EH (cell line): ENCODE measurements around the gene VCX3A.
"Not testable (repeated sequence)": the region's sequence is repeated elsewhere in the genome, so short reads cannot be mapped to it uniquely, and the experiment has no call there.

ENCODE experiments used
- DNase-seq: peaks from one replicate; pipeline ENCODE4 v3.0.0-alpha.2; 2015; ENCODE audit warnings: low read depth

VCX3A gene

GRCh38 chrX:6535018-6535417 is at the start of gene VCX3A:
Gene VCX3A (minus strand): TSS chrX:6535118. CDS start chrX:6534497, 621 bp downstream.
- not testable (repeated sequence) for DNase-seq

GRCh38 chrX:6574762-6575161 is 39.8 kb upstream of the VCX3A start:
- DNase-seq: no peak

GRCh38 chrX:6568031-6568430 is 33.1 kb upstream of the VCX3A start:
- no peak for DNase-seq

DNA sequence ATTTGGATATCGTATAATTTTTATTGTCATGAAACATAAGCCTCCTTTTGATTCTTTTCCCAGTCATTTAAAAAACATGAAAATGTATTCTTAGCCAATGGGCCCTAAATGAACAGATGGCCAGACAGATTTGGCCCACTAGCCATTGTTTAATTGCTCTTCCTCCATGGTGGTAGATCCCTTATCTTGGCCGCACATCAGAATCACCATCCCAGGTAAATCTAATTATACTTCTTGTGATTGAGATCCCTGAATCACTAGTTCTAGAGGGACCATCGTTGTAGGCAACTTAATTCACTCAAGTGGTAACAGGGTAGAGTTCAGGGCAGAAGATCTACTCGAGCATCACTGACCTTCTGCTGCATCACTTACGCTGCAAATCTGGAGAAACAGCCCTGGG is 24.1 kb upstream of the VCX3A start:
- no peak for DNase-seq

GRCh38 chrX:6557690-6558089 is 22.8 kb upstream of the VCX3A start:
- no peak for DNase-seq

GRCh38 chrX:6550999-6551398 is 16.1 kb upstream of the VCX3A start:
- no peak for DNase-seq

DNA sequence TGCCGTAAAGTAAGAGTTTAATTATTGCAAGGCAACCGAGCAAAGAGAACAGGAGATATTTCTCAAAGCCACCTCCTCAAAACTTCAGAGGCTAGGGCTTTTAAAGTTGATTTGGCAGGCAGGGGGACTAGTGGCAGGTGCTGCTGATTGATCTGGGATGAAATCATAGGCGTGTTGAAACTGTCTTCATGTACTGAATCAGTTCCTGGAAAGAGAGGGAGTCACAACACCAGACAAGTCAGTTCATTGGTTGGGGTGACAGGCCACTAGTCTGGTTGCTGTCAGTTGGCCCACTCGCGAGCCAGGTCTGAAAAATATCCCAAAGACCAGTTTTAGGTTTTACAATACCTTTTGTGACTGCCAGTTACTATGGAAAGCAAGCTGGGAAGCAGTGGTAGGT is 10.8 kb upstream of the VCX3A start:
- DNase-seq: no peak

DNA sequence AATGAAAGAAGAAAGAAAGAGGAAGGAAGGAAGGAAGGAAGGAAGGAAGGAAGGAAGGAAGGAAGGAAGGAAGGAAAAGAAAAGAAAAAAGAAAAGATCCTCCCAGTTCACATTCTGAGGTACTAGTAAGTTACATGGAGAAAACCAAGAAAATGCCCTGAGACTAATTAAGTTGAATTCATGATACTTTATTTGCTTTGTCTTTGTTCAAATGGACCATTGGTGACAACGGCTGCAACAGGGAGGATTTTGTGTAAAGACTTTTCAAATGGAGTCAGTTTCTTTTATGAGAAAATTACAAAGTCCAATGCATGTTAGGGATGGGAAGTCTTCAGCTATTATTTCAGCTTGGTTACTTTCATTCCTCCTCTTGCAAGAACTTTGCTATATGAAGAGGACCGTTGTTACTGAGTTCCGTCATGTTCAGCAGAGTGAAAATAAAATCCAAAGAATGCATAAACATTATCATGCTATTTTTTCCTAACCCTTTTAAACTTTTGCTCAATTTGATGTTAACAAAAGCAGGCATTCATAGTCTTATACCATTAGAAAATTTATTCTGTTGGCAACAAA is 8.3 kb downstream of the VCX3A start:
- no peak for DNase-seq

GRCh38 chrX:6517376-6517775 is 17.5 kb downstream of the VCX3A start:
- DNase-seq: no peak

DNA sequence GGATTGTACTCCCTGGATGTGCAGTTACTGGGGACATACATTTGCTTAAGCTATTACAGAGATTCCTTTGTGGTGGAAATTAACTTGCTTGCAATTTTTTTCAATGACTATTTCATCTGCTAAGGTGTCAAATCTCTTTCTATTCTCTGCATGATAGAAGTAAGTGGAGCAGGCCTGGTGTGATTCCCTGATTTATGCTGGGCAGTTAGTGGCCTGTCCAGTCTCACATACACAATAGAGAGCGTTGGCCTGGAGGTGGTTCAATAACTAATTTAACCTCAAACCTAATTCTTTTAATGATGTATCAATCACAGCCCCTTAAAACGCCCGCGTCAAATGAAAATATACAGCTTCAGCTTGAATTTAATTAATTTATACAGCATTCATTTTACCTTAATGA is 28.5 kb downstream of the VCX3A start:
- no peak for DNase-seq

GRCh38 chrX:6505960-6506359 is 29.0 kb downstream of the VCX3A start:
- no peak for DNase-seq

DNA sequence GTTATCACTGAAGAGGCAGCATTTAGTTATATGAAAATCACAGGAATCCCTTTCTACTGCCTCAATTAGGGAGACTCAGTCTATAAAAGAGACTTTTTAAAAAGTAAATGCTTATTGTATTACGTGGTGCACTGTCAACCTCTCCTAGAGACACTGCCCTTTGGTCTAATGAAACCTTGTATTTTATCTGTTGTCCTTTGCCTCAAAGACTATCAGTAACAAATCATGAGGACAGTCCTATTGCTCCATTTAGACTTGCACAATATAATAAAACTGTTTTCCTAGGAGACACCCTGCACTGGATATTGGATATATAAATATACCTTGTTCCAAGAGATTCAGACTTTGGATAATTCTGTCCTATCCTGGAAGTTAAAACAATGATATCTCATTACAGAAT is 34.2 kb downstream of the VCX3A start:
- DNase-seq: no peak

DNA sequence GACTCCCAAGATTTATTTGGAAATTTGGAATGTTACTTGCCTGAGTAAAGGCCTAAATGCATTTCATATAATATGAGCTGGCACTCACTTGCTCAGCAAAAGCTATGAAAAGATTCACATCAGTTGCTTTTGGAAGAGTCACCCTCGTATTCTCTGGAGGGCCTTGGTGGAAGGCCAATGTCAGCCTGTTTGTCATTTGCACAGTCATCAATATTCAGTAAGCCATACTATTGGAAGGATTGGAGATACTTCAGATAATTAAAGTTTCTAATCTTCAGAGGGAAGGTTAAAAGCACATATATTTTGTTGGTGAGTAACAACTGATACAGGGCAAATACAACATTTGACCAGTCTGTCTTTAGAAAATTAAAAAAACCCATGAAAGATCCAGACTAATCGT is 36.6 kb downstream of the VCX3A start:
- no peak for DNase-seq
